ENCODE results near the gene FUT8. TPM values are rescaled to one million over a fixed set of nuclear protein-coding genes. Genes with fewer than 3 reads are reported as not detected.

The FUT8 gene
- total RNA-seq, 6 experiments from 2014 or later, result 2.6 to 4.9 (median 3.5) TPM

- DNase-seq (no peak), ATAC-seq (no peak)
- 75% methylated on average over 5 of the region's 5 CpGs for WGBS (ENCODE audit: insufficient coverage, low coverage, low lambda C conversion rate, missing lambda C conversion rate)
- Histone ChIP-seq H3K27ac (no peak overlapping the region), H3K4me1 (no peaks in the 10 kb centered on the region), H3K4me3 (no peak overlapping the region), H3K27me3 (no peaks in the 10 kb centered on the region), H3K36me3 (no peaks in the 10 kb centered on the region), H3K9me3 (no peaks in the 10 kb centered on the region)
- intact Hi-C loops (cut with DNase I), result loop anchor here in 1 of 2 donors (10.0 kb wide), 1 partner anchor 405 kb away; no protein-coding TSS in a partner anchor
- TF ChIP-seq POLR2A (IDR thresholded peaks at IDR 0.05), result no peak
- TF ChIP-seq CTCF (IDR thresholded peaks at IDR 0.05), result no peak
These were observed 7.2 kb downstream of the FUT8 start for GRCh38 chr14:65419593-65420252.

GRCh38 chr14:65421201-65421981 is 8.9 kb downstream of the FUT8 start:
- DNase-seq, result no peak

GRCh38 chr14:65422088-65422834 is 9.7 kb downstream of the FUT8 start:
- TF ChIP-seq POLR2A (IDR thresholded peaks at IDR 0.05) (no peak), CTCF (IDR thresholded peaks at IDR 0.05) (no peak)
- ATAC-seq (no peak), DNase-seq (no peak)
- Histone ChIP-seq H3K27ac (no peak overlapping the region), H3K4me3 (no peak overlapping the region), H3K9me3 (no peaks in the 10 kb centered on the region), H3K27me3 (no peaks in the 10 kb centered on the region), H3K4me1 (no peaks in the 10 kb centered on the region), H3K36me3 (no peaks in the 10 kb centered on the region)
- intact Hi-C loops (cut with DNase I), result no loop called here
- WGBS (ENCODE audit: insufficient coverage, low coverage, low lambda C conversion rate, missing lambda C conversion rate), result 81% methylated on average over 4 of the region's 4 CpGs

More at GRCh38 chr14:65421201-65421981, 8.9 kb downstream of the FUT8 start:
- H3K27me3 ChIP-seq, result no peaks in the 10 kb centered on the region
- H3K9me3 ChIP-seq, result no peaks in the 10 kb centered on the region
- ATAC-seq, result no peak
- intact Hi-C loops (cut with DNase I), result no loop called here
- no peaks in the 10 kb centered on the region for H3K36me3 ChIP-seq
- no peak overlapping the region for H3K27ac ChIP-seq
- H3K4me3 ChIP-seq, result no peak overlapping the region
- 82% methylated on average over 10 of the region's 10 CpGs for WGBS (ENCODE audit: insufficient coverage, low coverage, low lambda C conversion rate, missing lambda C conversion rate)
- no peaks in the 10 kb centered on the region for H3K4me1 ChIP-seq
- TF ChIP-seq POLR2A (IDR thresholded peaks at IDR 0.05) (no peak), CTCF (IDR thresholded peaks at IDR 0.05) (no peak)

- TF ChIP-seq POLR2A (IDR thresholded peaks at IDR 0.05) (no peak), CTCF (IDR thresholded peaks at IDR 0.05) (no peak)
- intact Hi-C loops (cut with DNase I), result no loop called here
These were observed 11.5 kb downstream of the FUT8 start for GRCh38 chr14:65423982-65424381.

More at GRCh38 chr14:65423982-65424381, 11.5 kb downstream of the FUT8 start:
- DNase-seq, result no peak
- no peaks in the 10 kb centered on the region for H3K27me3 ChIP-seq
- ATAC-seq, result no peak
- no peak overlapping the region for H3K27ac ChIP-seq
- no peaks in the 10 kb centered on the region for H3K4me1 ChIP-seq
- no peaks in the 10 kb centered on the region for H3K36me3 ChIP-seq
- H3K4me3 ChIP-seq, result no peak overlapping the region
- 90% methylated on average over 5 of the region's 5 CpGs for WGBS (ENCODE audit: insufficient coverage, low coverage, low lambda C conversion rate, missing lambda C conversion rate)
- no peaks in the 10 kb centered on the region for H3K9me3 ChIP-seq
